PC-9 (cell line): Measurements from ENCODE around the gene PIGR.

Source experiments
- CTCF ChIP-seq: fragments of 200-600 bp; sonication (generic); conservative IDR thresholded peaks from 2 replicates; pipeline ENCODE4 v1.6.1; 2017; ENCODE audit warnings: mixed run types, antibody characterized with exemption, mild to moderate bottlenecking, moderate library complexity
- EZH2 ChIP-seq: fragments of 200-600 bp; sonication (generic); IDR thresholded peaks from 2 replicates; pipeline ENCODE4 v1.8.0; 2017; ENCODE audit warnings: antibody characterized with exemption, low read depth

- TF ChIP-seq EZH2 (no peak), CTCF (no peak)
Observed at GRCh38 chr1:206880314-206880713, 66.0 kb downstream of the PIGR start.
